A673 (cell line): ENCODE data around the gene PDGFA. TPM values are rescaled to one million over a fixed set of nuclear protein-coding genes. Genes with fewer than 3 reads are reported as not detected.

Source experiments
- BruUV-seq: library from RNA; stranded (reverse); fragments of 400-500 nt; replicated peaks from 2 replicates; lab custom pipeline; 2021; lab: Mats Ljungman, UMichigan
- CTCF ChIA-PET: fragments of 300-600 bp; sonication (Branson Sonifier 250); formaldehyde crosslinking; loops from one replicate; lab custom pipeline; 2022; ENCODE audit warnings: antibody characterized with exemption; lab: Charles Lee
- POLR2A ChIA-PET: fragments of 300-600 bp; sonication (Branson Sonifier 250); formaldehyde crosslinking; loops from one replicate; lab custom pipeline; 2022; ENCODE audit warnings: antibody characterized with exemption; ENCODE audit not compliant: low non-redundant PET; lab: Charles Lee
- DNase-seq: peaks from one replicate; pipeline ENCODE4 v3.0.0-alpha.2; 2015; ENCODE audit warnings: low spot score
- H3K27ac ChIP-seq: fragments of 200-600 bp; sonication (generic); 2 replicates; pipeline ENCODE4 v1.5.1; 2016; ENCODE audit warnings: mixed run types, low read depth, mild to moderate bottlenecking, mixed read lengths, antibody characterized with exemption, low read length; ENCODE audit not compliant: poor library complexity, severe bottlenecking
- H3K27me3 ChIP-seq: fragments of 200-600 bp; sonication (generic); replicated peaks from 2 replicates; pipeline ENCODE4 v1.6.1; 2017; ENCODE audit warnings: mixed run types, low read depth, mild to moderate bottlenecking, mixed read lengths, antibody characterized with exemption, low read length; ENCODE audit not compliant: insufficient read depth, poor library complexity
- H3K36me3 ChIP-seq: fragments of 200-600 bp; sonication (generic); 2 replicates; pipeline ENCODE4 v1.6.1; 2016; ENCODE audit warnings: mixed run types, mild to moderate bottlenecking, mixed read lengths, antibody characterized with exemption, low read length; ENCODE audit not compliant: insufficient read depth, poor library complexity, severe bottlenecking
- H3K4me1 ChIP-seq: fragments of 200-600 bp; sonication (generic); 2 replicates; pipeline ENCODE4 v1.6.1; 2017; ENCODE audit warnings: mixed run types, mild to moderate bottlenecking, mixed read lengths, antibody characterized with exemption, low read length; ENCODE audit not compliant: insufficient read depth, poor library complexity, severe bottlenecking
- H3K4me3 ChIP-seq: fragments of 200-600 bp; sonication (generic); 2 replicates; pipeline ENCODE4 v1.5.1; 2016; ENCODE audit warnings: low read depth, mixed run types, mild to moderate bottlenecking, mixed read lengths, low read length; ENCODE audit not compliant: poor library complexity, severe bottlenecking
- H3K9me3 ChIP-seq: fragments of 200-600 bp; sonication (generic); 2 replicates; pipeline ENCODE4 v1.6.1; 2016; ENCODE audit warnings: mixed run types, low read depth, mild to moderate bottlenecking, mixed read lengths, antibody characterized with exemption, low read length; ENCODE audit not compliant: poor library complexity, severe bottlenecking
- EZH2 ChIP-seq: fragments of 200-600 bp; sonication (generic); IDR thresholded peaks from 2 replicates; pipeline ENCODE4 v1.6.1; 2017; ENCODE audit warnings: borderline replicate concordance, low read depth, mild to moderate bottlenecking, mixed read lengths, antibody characterized with exemption, low read length; ENCODE audit not compliant: poor library complexity, severe bottlenecking
- intact Hi-C: fragments of 100-400 bp; cut with micrococcal nuclease; formaldehyde crosslinking; loops from one replicate; pipeline ENCODE4 v1.10.0; 2022; ENCODE audit not compliant: unreplicated experiment
- total RNA-seq: library from RNA; stranded (reverse); gene quantifications from 2 replicates; pipeline ENCODE4 v1.2.3, GENCODE V29; 2021
- TF ChIP-seq, protein P1 (sequence below): fragments of 300-800, 200-600 bp; sonication (generic); conservative IDR thresholded peaks from 2 replicates; pipeline ENCODE4 v1.5.1; 2017; ENCODE audit warnings: low read depth, mild to moderate bottlenecking, antibody characterized with exemption, low read length, moderate library complexity, mixed read lengths

PDGFA gene
- total RNA-seq, 1 experiment from 2014 or later = 2.1 TPM

DNA sequence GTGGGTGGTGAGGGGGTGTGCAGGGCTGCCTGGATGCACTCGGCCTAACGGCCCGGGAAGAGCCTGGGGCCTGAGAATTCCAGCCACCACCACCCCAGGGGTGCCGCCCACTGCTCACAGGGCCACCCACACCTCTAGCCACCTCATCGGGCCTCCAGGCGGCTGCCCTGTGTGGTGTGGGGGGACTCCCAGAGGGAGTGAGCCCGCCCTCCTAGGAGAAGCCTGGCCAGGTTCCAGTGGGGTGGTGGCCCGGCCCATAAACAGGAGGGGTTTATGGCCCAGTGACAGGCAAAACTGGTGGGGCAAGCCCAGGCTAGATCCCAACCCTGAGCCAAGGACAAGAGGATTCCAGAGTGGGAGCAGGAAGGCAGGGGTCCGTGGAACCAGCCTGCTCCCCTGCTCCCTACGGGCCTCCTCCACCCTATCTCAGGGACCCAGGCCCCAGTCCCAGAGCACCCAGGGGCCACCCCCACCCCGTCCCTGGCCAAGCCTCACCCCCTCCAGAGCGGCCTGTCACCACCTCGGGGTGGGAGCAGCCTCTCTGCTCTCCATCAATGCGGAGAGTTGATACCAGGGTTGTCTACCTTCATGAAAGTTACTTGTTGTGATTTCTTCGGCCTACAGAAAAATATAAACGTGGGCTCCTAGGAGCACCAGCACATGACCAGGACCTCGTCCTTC lies 20.2 kb upstream of the PDGFA start:
- POLR2A ChIA-PET = no interaction called here
- TF ChIP-seq, protein P1, sequence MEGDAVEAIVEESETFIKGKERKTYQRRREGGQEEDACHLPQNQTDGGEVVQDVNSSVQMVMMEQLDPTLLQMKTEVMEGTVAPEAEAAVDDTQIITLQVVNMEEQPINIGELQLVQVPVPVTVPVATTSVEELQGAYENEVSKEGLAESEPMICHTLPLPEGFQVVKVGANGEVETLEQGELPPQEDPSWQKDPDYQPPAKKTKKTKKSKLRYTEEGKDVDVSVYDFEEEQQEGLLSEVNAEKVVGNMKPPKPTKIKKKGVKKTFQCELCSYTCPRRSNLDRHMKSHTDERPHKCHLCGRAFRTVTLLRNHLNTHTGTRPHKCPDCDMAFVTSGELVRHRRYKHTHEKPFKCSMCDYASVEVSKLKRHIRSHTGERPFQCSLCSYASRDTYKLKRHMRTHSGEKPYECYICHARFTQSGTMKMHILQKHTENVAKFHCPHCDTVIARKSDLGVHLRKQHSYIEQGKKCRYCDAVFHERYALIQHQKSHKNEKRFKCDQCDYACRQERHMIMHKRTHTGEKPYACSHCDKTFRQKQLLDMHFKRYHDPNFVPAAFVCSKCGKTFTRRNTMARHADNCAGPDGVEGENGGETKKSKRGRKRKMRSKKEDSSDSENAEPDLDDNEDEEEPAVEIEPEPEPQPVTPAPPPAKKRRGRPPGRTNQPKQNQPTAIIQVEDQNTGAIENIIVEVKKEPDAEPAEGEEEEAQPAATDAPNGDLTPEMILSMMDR = no peak
- no peak for TF ChIP-seq EZH2

DNA sequence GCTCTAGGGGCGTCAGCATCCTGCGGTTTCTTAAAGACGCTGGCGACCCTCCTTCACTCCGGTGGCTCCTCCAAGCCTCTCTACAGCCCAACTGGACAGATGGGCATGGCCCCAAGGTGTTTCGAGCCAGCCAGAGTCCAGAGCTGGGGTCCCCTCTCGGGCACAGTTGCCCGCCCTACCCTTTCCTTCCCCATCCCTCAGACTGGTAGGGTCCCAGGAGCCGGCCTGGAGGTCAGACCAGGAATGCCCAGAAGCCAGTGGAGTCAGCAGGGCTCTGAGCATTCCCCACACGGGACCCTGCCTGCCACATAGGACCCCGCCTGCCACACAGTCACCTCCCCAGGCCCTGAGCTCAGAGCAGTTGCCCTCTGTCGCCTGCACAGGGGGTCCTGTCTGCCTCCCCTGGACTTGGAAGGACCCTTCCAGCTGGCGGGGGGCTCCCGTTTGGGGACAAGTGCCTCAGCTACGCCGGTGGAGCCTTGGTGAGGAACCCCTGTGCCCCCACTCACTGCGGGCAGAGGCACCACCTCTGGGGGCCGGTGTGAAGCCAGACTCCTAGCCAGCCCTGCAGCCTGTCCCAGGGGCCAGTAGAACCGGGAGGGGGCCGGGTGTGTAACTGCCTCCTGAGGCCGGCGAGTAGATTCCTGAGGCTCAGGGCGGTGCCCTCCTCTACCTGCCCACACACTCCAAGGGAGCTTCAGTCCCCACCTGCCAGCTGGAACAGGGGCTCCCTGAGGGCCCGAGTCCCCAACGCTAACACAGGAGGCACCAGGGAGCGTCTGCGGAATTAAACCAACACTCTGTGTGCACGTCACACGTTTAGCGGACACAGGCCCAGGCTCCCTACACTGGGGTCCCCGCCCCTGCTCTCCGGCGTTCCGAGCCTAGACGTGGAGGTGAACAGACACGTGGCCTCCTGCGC lies 19.4 kb upstream of the PDGFA start:
- H3K9me3 ChIP-seq = no peaks in the 10 kb centered on the region
- no peaks in the 10 kb centered on the region for H3K27me3 ChIP-seq
- intact Hi-C loops = no loop called here
- no peak overlapping the region for H3K4me3 ChIP-seq
- BruUV-seq = no TSS peak
- no peaks in the 10 kb centered on the region for H3K36me3 ChIP-seq
- ChIA-PET CTCF (no interaction called here), POLR2A (no interaction called here)
- no peaks in the 10 kb centered on the region for H3K4me1 ChIP-seq
- DNase-seq = no peak
- TF ChIP-seq EZH2 = no peak
- TF ChIP-seq, protein P1 = no peak
- H3K27ac ChIP-seq = no peak overlapping the region

More for the DNA sequence above, 20.2 kb upstream of the PDGFA start:
- no TSS peak for BruUV-seq
- Histone ChIP-seq H3K4me3 (no peak overlapping the region), H3K27ac (no peak overlapping the region), H3K27me3 (no peaks in the 10 kb centered on the region), H3K4me1 (no peaks in the 10 kb centered on the region), H3K9me3 (no peaks in the 10 kb centered on the region), H3K36me3 (no peaks in the 10 kb centered on the region)
- CTCF ChIA-PET = no interaction called here
- no peak for DNase-seq
- intact Hi-C loops = no loop called here

DNA sequence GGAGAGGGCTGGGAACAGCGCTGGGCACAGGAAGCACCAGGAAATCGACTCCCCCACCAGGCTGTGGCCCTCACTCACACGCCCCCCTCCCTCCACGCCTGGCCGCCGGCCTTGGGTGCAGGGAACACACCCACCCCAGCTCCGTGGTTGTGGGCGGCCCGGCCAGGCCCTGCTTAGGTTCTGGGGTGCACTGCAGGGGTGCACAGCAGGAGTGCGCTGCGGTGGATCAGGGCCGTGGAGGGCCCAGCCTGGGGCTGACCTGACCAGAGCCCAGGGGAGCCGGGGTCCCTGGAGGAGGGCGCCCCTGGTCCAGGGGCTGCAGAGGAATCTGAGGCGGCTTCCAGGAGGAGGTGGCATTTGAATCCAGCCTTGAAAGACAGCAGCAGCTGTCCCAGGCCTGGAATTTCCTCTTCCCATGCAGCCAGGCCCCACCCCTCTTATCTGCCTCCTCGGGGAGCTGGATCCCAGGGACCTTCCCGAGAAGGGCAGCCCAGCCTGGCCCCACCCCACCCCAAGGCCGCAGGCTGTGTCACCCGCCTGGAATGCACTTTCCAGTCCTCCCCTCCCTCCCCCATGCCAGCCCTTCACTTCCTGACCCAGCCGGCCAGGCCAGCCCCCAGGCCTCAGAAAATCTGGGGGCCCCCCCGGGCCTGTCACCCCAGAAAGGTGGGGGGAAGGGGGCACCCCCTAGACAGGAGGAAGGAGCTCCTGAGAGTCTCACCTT lies 18.4 kb upstream of the PDGFA start:
- CTCF ChIA-PET = no interaction called here
- intact Hi-C loops = no loop called here
- POLR2A ChIA-PET = no interaction called here
- no peak overlapping the region for H3K27ac ChIP-seq
- H3K27me3 ChIP-seq = no peaks in the 10 kb centered on the region
- DNase-seq = no peak
- H3K36me3 ChIP-seq = no peaks in the 10 kb centered on the region
- TF ChIP-seq, protein P1 = no peak
- no peak for TF ChIP-seq EZH2
- no peak overlapping the region for H3K4me3 ChIP-seq
- no peaks in the 10 kb centered on the region for H3K9me3 ChIP-seq
- no peaks in the 10 kb centered on the region for H3K4me1 ChIP-seq
- BruUV-seq = no TSS peak
